OCI-LY1 (cell line): Measurements from ENCODE around the gene PPP1R12A.

ENCODE experiments used
- H2AFZ ChIP-seq: fragments of 200-600 bp; sonication (generic), shearing (Covaris generic); 2 replicates; pipeline ENCODE4 v1.6.0; 2014; ENCODE audit warnings: antibody characterized with exemption, mild to moderate bottlenecking, low read length
- H3F3A ChIP-seq: fragments of 200-600 bp; sonication (generic), shearing (Covaris generic); 2 replicates; pipeline ENCODE4 v1.6.0; 2014; ENCODE audit warnings: mild to moderate bottlenecking, antibody characterized with exemption, low read length, moderate library complexity; ENCODE audit not compliant: insufficient read depth
- H3K27ac ChIP-seq: fragments of 200-600 bp; sonication (generic); 2 replicates; pipeline ENCODE4 v1.5.1; 2014; ENCODE audit warnings: low read length, mixed run types, mild to moderate bottlenecking, low read depth; ENCODE audit not compliant: poor library complexity, severe bottlenecking
- H3K27me3 ChIP-seq: fragments of 200-600 bp; sonication (generic); 2 replicates; pipeline ENCODE4 v1.6.0; 2014; ENCODE audit warnings: antibody characterized with exemption, mild to moderate bottlenecking, low read length, moderate library complexity; ENCODE audit not compliant: insufficient read depth
- H3K36me3 ChIP-seq: fragments of 200-600 bp; sonication (generic); 2 replicates; pipeline ENCODE4 v1.6.1; 2014; ENCODE audit warnings: mild to moderate bottlenecking, antibody characterized with exemption, low read length, moderate library complexity, mixed read lengths; ENCODE audit not compliant: insufficient read depth
- H3K4me1 ChIP-seq: fragments of 200-600 bp; sonication (generic); 2 replicates; pipeline ENCODE4 v1.5.1; 2014; ENCODE audit warnings: mild to moderate bottlenecking, low read length, moderate library complexity; ENCODE audit not compliant: insufficient read depth, severe bottlenecking
- H3K4me2 ChIP-seq: fragments of 200-600 bp; sonication (generic), shearing (Covaris generic); 2 replicates; pipeline ENCODE4 v1.6.1; 2014; ENCODE audit warnings: low read length
- H3K4me3 ChIP-seq: fragments of 200-600 bp; sonication (generic); 2 replicates; pipeline ENCODE4 v1.5.1; 2014; ENCODE audit warnings: low read length, low read depth, mild to moderate bottlenecking, mixed read lengths; ENCODE audit not compliant: poor library complexity, severe bottlenecking
- H3K79me2 ChIP-seq: fragments of 200-600 bp; shearing (Covaris generic); 2 replicates; pipeline ENCODE4 v1.6.1; 2016; ENCODE audit warnings: mixed run types, low read length, mixed read lengths; ENCODE audit not compliant: insufficient read depth
- H3K9ac ChIP-seq: fragments of 200-600 bp; sonication (generic), shearing (Covaris generic); 2 replicates; pipeline ENCODE4 v1.6.1; 2014; ENCODE audit warnings: mild to moderate bottlenecking, low read length, mixed read lengths
- H3K9me2 ChIP-seq: fragments of 200-600 bp; sonication (generic), shearing (Covaris generic); 2 replicates; pipeline ENCODE4 v1.6.1; 2014; ENCODE audit warnings: low read depth, mild to moderate bottlenecking, low read length, mixed read lengths
- H3K9me3 ChIP-seq: fragments of 200-600 bp; shearing (Covaris generic); 2 replicates; pipeline ENCODE4 v1.6.1; 2014; ENCODE audit warnings: low read length, mixed read lengths
- H4K20me1 ChIP-seq: fragments of 200-600 bp; sonication (generic), shearing (Covaris generic); 2 replicates; pipeline ENCODE4 v1.6.0; 2016; ENCODE audit warnings: mild to moderate bottlenecking, low read length; ENCODE audit not compliant: insufficient read depth
- CTCF ChIP-seq: fragments of 200-600 bp; sonication (generic), shearing (Covaris generic); IDR thresholded peaks from 2 replicates; pipeline ENCODE4 v1.5.1; 2017; ENCODE audit warnings: mild to moderate bottlenecking, antibody characterized with exemption, low read length, moderate library complexity, mixed read lengths
- EZH2 ChIP-seq: fragments of 200-600 bp; sonication (generic), shearing (Covaris generic); IDR thresholded peaks from 2 replicates; pipeline ENCODE4 v1.8.0; 2017; ENCODE audit warnings: borderline replicate concordance, mixed run types, mild to moderate bottlenecking, antibody characterized with exemption, low read length, moderate library complexity, mixed read lengths

Gene PPP1R12A

GRCh38 chr12:79900951-79901350 lies 33.9 kb downstream of the PPP1R12A start:
- Histone ChIP-seq H3K4me3 (no peak overlapping the region), H3K36me3 (no peaks in the 10 kb centered on the region), H3K79me2 (peaks cover 85% of the 10 kb centered on the region), H3K9me3 (no peaks in the 10 kb centered on the region), H3F3A (no peaks in the 10 kb centered on the region), H3K4me1 (peaks cover 5% of the 10 kb centered on the region), H3K9me2 (no peaks in the 10 kb centered on the region), H3K27me3 (no peaks in the 10 kb centered on the region), H3K27ac (no peak overlapping the region), H4K20me1 (no peaks in the 10 kb centered on the region), H3K4me2 (no peak overlapping the region), H2AFZ (no peak overlapping the region), H3K9ac (no peak overlapping the region)
- TF ChIP-seq CTCF = no peak
- no peak for TF ChIP-seq EZH2

- H3K79me2 ChIP-seq = peaks cover 85% of the 10 kb centered on the region
- H3K27me3 ChIP-seq = no peaks in the 10 kb centered on the region
- H2AFZ ChIP-seq = no peak overlapping the region
- H3K9ac ChIP-seq = no peak overlapping the region
- H3K9me3 ChIP-seq = no peaks in the 10 kb centered on the region
- no peak overlapping the region for H3K27ac ChIP-seq
- H4K20me1 ChIP-seq = no peaks in the 10 kb centered on the region
- no peaks in the 10 kb centered on the region for H3F3A ChIP-seq
- no peaks in the 10 kb centered on the region for H3K9me2 ChIP-seq
- no peak overlapping the region for H3K4me3 ChIP-seq
- peaks cover 9% of the 10 kb centered on the region for H3K4me1 ChIP-seq
- TF ChIP-seq EZH2 (no peak), CTCF (no peak)
- no peaks in the 10 kb centered on the region for H3K36me3 ChIP-seq
- no peak overlapping the region for H3K4me2 ChIP-seq
Observed at GRCh38 chr12:79900199-79900598, 34.7 kb downstream of the PPP1R12A start.

GRCh38 chr12:79897617-79898016 lies 37.3 kb downstream of the PPP1R12A start:
- H3K36me3 ChIP-seq = no peaks in the 10 kb centered on the region
- peaks cover 85% of the 10 kb centered on the region for H3K79me2 ChIP-seq
- H3K9me2 ChIP-seq = no peaks in the 10 kb centered on the region
- no peaks in the 10 kb centered on the region for H4K20me1 ChIP-seq
- H2AFZ ChIP-seq = no peak overlapping the region
- H3K9ac ChIP-seq = no peak overlapping the region
- no peak overlapping the region for H3K4me2 ChIP-seq
- H3K4me1 ChIP-seq = peaks cover 8% of the 10 kb centered on the region
- H3F3A ChIP-seq = no peaks in the 10 kb centered on the region
- no peak overlapping the region for H3K27ac ChIP-seq
- H3K9me3 ChIP-seq = no peaks in the 10 kb centered on the region
- H3K4me3 ChIP-seq = no peak overlapping the region
- H3K27me3 ChIP-seq = no peaks in the 10 kb centered on the region
- TF ChIP-seq CTCF (no peak), EZH2 (no peak)
